GM21717 (cell line): ENCODE results near the gene SPEN.
"Not testable (repeated sequence)": the region's sequence is repeated elsewhere in the genome, so short reads cannot be mapped to it uniquely, and the experiment has no call there.

ENCODE experiments used
- ATAC-seq: cut with Tn5 transposase; IDR thresholded peaks from one replicate; pipeline ENCODE4 v1.9.1; 2021; ENCODE audit warnings: mild to moderate bottlenecking, moderate library complexity; ENCODE audit not compliant: unreplicated experiment

SPEN gene, protein sequence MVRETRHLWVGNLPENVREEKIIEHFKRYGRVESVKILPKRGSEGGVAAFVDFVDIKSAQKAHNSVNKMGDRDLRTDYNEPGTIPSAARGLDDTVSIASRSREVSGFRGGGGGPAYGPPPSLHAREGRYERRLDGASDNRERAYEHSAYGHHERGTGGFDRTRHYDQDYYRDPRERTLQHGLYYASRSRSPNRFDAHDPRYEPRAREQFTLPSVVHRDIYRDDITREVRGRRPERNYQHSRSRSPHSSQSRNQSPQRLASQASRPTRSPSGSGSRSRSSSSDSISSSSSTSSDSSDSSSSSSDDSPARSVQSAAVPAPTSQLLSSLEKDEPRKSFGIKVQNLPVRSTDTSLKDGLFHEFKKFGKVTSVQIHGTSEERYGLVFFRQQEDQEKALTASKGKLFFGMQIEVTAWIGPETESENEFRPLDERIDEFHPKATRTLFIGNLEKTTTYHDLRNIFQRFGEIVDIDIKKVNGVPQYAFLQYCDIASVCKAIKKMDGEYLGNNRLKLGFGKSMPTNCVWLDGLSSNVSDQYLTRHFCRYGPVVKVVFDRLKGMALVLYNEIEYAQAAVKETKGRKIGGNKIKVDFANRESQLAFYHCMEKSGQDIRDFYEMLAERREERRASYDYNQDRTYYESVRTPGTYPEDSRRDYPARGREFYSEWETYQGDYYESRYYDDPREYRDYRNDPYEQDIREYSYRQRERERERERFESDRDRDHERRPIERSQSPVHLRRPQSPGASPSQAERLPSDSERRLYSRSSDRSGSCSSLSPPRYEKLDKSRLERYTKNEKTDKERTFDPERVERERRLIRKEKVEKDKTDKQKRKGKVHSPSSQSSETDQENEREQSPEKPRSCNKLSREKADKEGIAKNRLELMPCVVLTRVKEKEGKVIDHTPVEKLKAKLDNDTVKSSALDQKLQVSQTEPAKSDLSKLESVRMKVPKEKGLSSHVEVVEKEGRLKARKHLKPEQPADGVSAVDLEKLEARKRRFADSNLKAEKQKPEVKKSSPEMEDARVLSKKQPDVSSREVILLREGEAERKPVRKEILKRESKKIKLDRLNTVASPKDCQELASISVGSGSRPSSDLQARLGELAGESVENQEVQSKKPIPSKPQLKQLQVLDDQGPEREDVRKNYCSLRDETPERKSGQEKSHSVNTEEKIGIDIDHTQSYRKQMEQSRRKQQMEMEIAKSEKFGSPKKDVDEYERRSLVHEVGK (N-terminal part only)

DNA sequence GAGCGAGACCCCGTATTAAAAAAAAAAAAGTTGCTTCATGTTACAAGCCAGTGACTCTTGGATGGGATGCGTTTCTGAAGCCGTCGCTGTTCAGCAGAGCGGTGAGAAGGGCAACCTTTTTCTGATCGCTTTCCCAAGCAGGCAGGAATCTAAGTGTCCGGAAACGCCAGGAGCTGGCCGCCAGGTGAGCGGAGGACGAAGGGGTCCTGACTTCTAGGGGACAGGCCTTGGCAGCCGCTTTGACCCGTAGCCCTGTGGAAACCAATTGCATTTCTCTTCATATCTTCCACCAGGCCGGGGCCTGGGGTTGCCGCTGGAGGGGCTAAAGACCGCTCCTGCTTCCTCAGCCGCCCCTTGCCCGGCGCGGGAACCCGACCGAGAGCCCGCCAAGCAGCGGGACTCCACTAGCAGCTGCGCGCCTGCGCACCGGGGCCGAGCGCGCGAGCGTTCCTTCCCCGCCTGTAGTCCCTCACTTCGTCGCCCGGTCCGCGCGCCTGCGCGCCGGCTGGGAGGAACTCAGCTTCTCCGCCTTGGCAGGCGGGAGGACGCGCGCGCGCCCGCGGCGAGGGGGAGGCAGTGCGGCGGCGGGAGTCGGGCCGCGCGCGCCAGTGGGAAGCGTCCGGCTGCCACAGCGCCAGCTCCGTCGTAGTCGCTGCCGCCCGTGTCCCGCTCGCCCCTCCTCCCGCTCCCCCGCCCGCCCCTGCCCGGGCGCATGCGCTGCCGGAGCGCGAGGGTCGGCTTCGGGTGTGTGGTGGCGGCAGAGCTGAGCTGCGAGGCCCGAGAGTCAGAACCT lies at the start of gene SPEN:
TSS of gene SPEN (plus strand) at position 608 of the 793 bp plus-strand sequence. CDS start 361 bp downstream, outside the sequence.
- peak; percentile 46 for ATAC-seq

DNA sequence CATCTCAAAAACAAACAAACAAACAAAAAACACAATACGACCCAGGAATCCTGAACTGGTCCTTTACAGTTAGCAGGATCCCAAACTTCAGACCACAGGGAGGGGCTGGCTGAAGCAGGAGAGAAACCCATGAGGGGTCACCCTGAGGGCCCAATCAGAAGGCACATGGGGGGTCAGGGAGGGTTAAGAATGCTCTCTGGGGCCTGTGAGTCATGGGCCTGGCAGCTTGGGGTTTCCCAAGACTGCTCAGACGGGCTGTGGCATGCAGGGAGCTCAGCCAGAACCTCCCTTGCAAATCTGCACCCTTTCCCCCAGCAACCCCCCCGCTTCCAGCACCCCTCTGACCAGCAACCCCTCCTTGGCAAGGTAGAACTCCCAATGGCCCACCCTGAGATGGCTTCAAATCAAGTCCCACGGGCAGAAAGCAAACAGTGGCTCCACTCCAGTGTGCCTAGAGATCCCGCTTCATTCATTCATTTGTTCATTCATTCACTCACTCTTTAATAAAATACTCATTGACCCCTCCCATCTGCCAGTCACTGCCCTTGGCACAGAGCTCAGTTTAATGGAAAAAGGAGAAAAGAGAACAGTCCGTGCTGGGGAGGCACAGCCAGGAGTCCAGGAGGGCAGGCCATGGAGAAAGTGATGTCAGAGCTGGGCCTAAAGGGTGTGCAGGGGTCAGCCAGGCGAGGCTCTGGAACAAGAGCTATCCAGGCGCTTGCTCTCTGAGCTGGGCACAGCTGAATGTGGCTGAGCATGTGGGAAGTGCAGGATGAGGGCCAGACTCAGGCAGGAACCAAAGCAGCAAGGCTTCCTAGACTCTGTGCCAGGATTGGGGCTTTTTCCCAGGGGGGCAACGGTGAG lies 48.3 kb upstream of the SPEN start:
- no peak for ATAC-seq

DNA sequence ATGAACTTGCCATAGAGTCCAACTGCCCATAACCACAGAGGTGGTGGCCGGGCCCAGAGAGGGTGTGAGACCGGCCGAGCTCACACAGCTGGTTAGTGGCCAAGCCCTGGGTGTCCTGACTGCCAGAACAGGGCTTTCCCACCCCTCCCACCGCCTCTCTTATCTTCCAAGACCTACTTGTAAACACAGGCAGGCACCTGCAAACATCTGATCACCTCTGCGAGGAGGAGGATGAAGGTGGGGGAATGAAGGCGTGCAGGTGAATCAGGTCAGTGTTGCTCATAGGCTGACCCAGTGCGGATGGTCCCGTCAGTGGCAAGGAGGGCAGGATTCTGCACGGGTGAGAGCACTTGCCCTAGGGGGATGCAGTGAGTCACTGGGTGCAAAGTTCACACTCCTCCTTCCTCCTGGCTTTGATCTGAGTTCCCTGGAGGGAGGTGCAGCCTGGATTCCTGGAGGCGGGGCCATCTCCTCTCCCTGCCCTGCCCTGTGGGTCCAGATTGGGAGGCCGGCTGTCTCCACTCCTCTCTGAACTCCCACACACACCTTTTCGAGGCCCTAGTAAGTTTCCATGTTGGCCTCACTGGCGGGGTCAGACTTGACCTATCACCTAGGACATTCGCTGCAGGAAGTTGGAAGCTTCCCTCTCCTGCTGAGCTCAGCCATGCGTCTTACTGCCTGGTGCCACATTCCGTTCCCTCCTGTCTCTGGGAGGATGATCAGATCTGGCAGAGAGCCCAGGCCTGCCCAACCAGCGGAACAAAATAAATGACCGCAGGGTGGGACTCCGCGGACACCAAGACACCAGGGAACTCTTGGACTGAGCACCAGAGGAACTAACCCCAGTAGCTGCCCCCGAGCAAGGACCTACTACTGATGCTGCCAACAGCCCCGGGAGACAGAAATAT lies 47.3 kb upstream of the SPEN start:
- ATAC-seq, result no peak

DNA sequence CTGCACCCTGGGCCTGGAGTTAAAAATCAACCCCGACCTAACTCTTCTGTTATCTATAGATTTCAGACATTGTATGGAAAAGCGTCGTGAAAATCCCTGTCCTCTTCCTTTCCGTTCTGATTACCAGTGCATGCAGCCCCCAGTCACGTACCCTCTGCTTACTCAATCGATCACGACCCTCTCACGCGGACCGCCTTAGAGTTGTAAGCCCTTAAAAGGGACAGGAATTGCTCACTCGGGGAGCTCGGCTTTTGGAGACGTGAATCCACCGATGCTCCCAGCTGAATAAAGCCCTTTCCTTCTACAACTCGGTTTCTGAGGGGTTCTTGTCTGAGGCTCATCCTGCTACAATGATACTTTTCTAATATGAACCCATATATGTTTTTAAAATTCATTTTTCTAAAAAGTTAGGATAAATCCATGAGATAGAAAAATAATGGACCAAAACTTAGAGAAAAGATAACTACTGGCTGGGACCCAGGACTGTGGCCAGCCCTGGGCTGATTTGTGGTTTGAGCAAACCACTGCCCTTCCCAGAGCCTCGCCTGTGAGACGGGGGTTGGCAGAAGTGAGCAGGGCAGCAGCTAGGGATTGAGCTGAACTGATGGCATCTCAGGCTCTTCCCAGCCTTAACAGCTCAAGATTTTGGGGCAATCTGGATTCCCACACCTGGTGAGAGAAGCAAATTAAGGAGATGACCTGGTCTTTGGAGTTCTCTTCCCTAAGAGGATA lies 45.1 kb upstream of the SPEN start:
- ATAC-seq, result no peak

DNA sequence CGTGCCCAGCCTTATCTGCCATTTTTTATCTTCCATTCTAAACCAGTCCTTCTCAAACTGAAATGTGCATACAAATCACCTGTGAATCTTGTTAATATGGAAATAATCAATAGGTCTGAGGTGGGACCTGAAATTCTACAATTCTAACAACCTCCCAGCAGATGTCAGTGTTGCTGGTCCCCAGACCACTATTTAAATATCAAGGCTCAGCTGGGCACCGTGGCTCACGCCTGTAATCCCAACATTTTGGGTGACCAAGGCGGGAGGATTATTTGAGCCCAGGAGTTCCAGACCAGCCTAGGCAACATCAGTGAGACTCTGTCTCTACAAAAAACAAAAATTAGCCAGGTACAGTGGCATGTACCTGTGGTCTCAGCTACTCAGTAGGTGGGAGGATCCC lies 44.1 kb upstream of the SPEN start:
- ATAC-seq, result no peak

DNA sequence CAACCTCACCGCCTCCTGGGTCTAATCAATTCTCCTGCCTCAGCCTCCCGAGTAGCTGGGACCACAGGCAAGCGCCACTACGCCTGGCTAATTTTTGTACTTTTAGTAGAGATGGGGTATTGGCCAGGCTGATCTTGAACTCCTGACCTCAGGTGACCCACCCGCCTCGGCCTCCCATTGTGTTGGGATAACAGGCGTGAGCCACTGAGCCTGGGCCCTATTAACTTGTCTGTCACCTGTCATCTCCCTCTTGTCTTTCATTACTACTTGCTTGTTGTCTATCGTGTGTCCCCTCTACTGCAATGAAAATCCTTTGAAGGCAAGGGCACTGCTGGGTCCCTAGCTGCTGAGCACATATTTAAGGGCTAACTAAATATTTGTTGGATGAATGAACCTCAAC lies 43.4 kb upstream of the SPEN start:
- no peak for ATAC-seq

DNA sequence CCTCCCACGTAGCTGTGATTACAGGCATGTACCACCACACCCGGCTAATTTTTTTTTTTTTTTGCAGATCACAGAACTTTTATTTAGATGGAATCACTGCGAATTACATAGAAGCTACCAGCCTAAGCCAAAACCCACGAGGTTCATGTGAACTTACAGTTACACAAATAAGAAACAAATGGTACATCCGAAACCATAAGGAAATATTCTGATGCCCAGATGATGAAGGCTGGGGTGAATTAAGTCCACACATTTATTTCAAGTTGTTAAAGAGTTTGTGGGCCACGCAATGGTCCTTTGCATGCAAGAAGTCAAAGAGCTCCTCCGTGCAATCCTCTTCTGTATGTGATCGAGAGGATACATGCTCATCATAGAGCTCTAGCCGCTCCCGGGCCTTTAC lies 40.4 kb upstream of the SPEN start:
- no peak for ATAC-seq

DNA sequence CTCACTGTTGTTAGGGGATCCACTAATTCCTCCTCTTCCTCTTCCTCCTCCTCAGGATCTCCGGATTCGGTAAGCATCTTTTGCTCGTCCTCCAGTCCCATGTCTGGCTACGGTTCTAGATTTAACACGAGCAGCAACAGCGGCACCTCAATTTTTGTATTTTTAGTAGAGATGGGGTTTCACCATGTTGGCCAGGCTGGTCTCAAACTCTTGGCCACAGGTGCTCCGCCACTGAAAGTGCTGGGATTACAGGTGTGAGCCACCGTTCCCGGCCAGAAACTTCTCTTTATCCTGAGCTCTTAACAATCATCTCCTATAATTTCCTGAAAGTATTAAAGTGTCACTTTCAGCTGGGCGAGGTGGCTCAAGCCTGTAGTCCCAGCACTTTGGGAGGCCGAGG lies 40.0 kb upstream of the SPEN start, which contains the start of gene UQCRHL:
TSS of gene UQCRHL (minus strand) at position 101 of the 400 bp plus-strand sequence. CDS start at position 101, 0 bp downstream.
- ATAC-seq, result not testable (repeated sequence)

DNA sequence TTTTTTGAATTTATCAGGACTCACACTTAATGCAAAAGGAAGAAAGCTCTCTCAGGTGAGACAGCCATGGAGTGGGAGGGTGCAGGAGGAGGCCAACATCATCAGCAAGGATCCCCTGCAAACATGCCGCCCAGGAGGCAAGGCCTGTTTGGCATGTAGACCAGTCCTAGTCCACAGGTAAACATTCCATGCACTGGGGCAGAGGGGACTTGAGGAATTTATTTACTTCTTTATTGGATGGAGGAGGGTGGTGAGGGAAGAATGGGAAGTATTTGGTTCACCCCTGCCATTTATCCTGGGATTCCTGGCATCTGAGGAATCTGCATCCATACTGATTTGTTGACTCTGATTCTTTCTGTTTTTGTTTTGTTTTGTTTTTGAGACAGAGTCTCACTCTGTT lies 38.6 kb upstream of the SPEN start:
- no peak for ATAC-seq

DNA sequence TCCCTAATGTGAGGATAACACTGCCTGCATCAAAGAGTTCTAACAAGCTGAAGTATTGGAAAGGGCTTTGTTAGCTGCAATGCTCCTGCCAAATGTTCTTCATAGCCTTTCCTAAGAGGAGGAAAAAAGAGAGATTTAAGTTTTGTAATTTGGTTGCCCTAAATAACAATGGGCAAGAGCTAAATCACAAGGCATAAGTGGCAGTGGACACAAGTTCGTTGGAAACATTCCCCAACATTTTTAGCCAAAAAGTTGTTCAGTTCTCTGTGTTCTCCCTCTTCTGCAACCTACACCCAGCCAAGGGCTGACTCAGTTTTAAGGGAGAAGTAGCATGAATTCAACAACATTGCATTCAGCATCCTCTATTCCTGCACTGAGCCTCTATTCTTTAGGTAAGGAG lies 37.4 kb upstream of the SPEN start:
- ATAC-seq, result no peak

DNA sequence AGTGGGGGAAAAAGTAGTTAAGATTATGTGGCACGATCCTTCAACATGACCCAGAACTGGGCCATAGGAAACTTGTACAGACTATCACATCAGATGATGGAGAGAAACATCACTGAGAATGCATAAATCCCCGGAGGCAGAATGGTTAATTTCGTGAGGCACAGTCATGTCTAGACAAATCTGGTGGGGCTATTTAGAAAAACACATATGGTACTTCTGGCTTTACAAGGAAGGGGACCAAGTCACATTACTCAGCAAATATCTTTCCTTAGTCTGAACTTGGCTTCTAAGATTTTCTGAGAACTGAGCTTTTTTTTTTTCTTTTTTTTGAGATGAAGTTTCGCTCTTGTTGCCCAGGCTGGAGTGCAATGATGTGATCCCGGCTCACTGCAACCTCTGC lies 30.8 kb upstream of the SPEN start:
- ATAC-seq, result no peak

DNA sequence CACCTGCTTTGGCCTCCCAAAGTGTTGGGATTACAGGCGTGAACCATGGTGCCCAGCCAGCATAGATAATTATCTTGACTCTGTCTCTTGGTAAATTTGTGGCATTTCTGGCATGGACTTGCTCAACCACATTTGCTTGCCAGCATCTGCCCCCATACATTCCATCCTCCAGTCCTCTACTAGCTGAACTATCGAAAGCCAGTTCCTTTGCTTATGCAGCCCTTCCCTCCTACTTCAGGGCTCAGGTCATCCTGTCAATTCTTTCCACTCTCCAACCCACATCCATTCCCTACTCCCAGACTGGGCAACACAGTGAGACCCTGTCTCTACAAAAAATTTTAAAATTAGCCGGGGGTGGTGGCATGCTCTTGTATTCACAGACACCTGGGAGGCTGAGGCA lies 27.0 kb upstream of the SPEN start:
- ATAC-seq, result no peak

DNA sequence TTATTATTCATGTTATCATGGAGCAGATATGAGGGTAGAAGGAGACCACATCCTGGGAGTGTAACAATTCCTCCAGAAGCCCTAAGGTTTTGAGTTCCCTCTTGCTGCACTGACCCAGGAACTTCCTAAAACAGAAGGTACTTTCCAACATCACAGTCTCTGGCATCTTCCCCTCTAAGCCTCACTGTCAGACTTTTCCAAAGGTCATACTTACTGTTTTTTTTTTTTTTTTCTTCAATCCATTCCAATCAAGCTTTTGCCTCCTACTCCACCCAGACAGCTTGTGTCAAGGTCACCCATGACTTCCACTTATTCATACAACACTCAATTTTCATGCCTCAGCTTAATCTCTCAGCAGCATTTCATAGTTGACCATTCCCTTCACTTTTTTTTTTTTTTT lies 21.7 kb upstream of the SPEN start:
- no peak for ATAC-seq

DNA sequence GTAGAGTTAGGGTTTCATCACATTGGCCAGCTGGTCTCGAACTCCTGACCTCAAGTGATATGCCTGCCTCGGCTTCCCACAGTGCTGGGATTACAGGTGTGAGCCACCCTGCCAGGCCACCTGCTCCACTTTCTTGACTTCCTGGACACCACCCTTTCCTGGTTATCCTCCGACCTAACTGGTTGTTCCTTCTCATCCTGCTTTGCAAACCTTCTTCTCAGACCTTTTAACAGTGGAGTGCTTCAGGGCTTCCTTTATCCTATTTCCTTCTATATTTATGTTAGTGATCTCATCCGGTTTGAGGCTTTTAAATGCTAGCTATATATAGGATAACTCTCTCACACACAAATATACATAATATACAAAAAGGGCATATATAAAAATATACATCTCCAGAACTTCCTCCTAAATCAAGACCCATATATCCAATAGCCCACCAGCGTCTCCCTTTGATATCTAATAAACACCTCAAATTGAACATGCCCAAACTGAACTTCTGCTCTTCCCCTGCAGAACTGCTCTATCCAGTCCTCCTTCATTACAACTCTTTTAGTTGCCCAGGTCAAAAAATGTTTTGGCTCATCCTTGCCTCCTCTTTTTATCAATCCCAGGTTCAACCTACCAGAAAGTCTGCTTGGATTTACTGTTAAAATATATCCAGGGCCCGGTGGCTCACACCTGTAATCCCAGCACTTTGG lies 20.5 kb upstream of the SPEN start:
- ATAC-seq, result no peak

DNA sequence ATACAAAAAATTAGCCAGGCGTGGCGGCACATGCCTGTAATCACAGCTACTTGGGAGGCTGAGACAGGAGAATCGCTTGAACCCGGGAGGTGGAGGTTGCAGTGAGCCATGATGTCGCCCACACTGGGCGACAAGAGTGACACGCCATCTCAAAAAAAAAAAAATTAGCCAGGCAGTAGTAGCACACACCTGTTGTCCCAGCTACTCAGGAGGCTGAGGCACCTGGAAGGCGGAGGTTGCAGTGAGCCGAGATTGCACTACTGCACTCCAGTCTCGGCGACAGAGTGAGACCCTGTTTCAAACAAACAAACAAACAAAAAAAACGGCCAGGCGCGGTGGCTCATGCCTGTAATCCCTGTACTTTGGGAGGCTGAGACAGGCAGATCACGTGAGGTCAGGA lies 19.9 kb upstream of the SPEN start:
- ATAC-seq, result not testable (repeated sequence)

DNA sequence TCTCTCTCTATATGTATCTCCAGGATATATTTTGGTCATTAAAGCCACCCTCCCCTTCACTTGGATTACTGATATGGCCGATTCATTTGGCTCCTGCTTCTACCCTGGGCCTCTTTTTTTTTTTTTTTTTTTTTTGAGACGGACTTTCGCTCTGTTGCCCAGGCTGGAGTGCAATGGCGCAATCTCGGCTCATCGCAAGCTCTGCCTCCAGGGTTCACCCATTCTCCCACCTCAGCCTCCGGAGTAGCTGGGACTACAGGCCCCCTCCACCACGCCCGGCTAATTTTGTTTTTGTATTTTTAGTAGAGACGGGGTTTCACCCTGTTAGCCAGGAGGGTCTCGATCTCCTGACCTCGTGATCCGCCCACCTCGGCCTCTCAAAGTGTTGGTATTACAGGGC lies 18.6 kb upstream of the SPEN start:
- not testable (repeated sequence) for ATAC-seq

DNA sequence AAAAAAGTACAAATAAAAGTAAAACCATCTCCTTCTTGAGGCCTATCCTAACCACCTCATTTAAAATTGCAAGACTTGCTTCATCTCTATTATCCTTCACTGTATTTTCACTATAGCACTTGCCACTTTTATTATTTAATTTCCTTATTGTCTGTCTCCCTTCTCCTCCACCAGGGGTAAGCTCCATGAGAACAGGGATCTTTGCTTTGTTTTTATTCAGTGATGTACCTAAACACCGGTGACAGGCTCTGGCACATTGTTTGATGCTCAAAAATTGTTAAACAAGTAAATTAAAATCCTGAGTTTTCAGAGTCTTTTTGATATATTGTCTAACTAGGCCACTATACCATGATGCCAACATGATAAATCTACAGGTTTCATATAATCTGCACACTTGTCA lies 17.2 kb upstream of the SPEN start:
- no peak for ATAC-seq
